HL-60 (cell line): ENCODE results near the gene FCN1.

ENCODE experiments used
- DNase-seq, 2 experiments: peaks; one replicate each; pipeline ENCODE4 v3.0.0-alpha.2; 2010 to 2020; ENCODE audit warnings: low read depth in 1 of 2, low spot score in 1 of 2
- H3K27ac ChIP-seq: fragments of 250-450 bp; sonication (Bioruptor Pico); replicated peaks from 2 replicates; pipeline ENCODE4 v1.5.1; 2020; ENCODE audit warnings: mild to moderate bottlenecking, moderate library complexity
- H3K27me3 ChIP-seq: fragments of 250-450 bp; sonication (Bioruptor Pico); 2 replicates; pipeline ENCODE4 v1.5.1; 2021; ENCODE audit warnings: mild to moderate bottlenecking, moderate library complexity; ENCODE audit not compliant: insufficient read depth, poor library complexity, severe bottlenecking
- H3K4me3 ChIP-seq: replicated peaks from 2 replicates; pipeline ENCODE4 v1.5.1; 2011; ENCODE audit warnings: mild to moderate bottlenecking, control low read depth, low read length; ENCODE audit not compliant: insufficient read depth
- GABPA ChIP-seq: IDR thresholded peaks from 2 replicates; pipeline ENCODE4 v1.6.1; 2012; ENCODE audit warnings: low read depth
- POLR2AphosphoS5 ChIP-seq: IDR thresholded peaks from 2 replicates; pipeline ENCODE4 v1.6.1; 2012; ENCODE audit warnings: low read depth
- SPI1 ChIP-seq: IDR thresholded peaks from 2 replicates; pipeline ENCODE4 v1.6.1; 2012; ENCODE audit warnings: low read depth, mild to moderate bottlenecking, borderline replicate concordance
- TF ChIP-seq, protein P1 (sequence below): IDR thresholded peaks from 2 replicates; pipeline ENCODE4 v1.6.1; 2012; ENCODE audit warnings: low read depth; ENCODE audit not compliant: insufficient replicate concordance
- TF ChIP-seq, protein P2 (sequence below): IDR thresholded peaks from one replicate; pipeline ENCODE4 v1.5.1; 2011; ENCODE audit warnings: low read length, control low read depth, inconsistent platforms; ENCODE audit not compliant: insufficient read depth

Gene FCN1

DNA sequence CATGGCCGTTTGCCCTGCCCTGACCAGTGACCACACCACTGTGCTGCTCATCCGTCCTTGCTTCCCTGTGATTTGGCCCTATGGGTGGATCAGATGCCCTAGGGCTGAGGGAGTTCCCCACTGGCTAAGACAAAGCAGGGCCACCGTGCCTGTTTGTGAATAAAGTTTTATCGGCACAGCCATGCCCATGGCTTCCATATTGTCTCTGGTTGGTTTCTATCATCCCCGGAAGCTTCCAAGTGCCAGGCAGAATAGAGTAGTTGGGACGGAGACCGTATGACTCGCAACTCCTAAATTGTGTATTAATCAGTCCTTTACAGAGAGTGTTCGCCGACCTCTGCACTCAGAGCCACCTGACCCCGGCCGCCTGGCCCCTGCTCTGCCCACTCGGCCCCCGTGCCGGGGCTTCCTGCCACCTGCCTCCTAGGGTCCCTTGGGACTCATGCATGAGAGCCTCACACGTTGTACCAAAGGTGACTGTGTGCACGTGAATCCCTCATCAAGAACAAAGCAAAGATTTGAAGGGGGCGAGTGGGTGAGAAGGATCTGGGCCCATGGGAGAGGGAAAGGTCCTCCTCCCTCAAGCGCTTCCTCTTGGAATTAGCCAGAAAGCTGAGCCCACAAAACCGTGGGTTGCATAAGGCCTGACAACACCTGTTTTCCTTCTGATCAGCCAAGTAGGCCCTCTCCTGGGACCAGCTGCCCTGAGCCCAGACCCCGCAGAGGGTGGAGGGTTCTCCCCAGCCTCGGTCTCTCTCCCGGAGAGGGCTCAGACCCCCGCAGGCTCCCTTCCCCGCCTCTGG lies 48.8 kb downstream of the FCN1 start:
- Histone ChIP-seq H3K27ac (no peak overlapping the region), H3K27me3 (no peaks in the 10 kb centered on the region), H3K4me3 (no peak overlapping the region)
- TF ChIP-seq SPI1 (no peak), GABPA (no peak), POLR2AphosphoS5 (no peak)
- TF ChIP-seq, protein P1, sequence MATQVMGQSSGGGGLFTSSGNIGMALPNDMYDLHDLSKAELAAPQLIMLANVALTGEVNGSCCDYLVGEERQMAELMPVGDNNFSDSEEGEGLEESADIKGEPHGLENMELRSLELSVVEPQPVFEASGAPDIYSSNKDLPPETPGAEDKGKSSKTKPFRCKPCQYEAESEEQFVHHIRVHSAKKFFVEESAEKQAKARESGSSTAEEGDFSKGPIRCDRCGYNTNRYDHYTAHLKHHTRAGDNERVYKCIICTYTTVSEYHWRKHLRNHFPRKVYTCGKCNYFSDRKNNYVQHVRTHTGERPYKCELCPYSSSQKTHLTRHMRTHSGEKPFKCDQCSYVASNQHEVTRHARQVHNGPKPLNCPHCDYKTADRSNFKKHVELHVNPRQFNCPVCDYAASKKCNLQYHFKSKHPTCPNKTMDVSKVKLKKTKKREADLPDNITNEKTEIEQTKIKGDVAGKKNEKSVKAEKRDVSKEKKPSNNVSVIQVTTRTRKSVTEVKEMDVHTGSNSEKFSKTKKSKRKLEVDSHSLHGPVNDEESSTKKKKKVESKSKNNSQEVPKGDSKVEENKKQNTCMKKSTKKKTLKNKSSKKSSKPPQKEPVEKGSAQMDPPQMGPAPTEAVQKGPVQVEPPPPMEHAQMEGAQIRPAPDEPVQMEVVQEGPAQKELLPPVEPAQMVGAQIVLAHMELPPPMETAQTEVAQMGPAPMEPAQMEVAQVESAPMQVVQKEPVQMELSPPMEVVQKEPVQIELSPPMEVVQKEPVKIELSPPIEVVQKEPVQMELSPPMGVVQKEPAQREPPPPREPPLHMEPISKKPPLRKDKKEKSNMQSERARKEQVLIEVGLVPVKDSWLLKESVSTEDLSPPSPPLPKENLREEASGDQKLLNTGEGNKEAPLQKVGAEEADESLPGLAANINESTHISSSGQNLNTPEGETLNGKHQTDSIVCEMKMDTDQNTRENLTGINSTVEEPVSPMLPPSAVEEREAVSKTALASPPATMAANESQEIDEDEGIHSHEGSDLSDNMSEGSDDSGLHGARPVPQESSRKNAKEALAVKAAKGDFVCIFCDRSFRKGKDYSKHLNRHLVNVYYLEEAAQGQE, result no peak
- TF ChIP-seq, protein P2, sequence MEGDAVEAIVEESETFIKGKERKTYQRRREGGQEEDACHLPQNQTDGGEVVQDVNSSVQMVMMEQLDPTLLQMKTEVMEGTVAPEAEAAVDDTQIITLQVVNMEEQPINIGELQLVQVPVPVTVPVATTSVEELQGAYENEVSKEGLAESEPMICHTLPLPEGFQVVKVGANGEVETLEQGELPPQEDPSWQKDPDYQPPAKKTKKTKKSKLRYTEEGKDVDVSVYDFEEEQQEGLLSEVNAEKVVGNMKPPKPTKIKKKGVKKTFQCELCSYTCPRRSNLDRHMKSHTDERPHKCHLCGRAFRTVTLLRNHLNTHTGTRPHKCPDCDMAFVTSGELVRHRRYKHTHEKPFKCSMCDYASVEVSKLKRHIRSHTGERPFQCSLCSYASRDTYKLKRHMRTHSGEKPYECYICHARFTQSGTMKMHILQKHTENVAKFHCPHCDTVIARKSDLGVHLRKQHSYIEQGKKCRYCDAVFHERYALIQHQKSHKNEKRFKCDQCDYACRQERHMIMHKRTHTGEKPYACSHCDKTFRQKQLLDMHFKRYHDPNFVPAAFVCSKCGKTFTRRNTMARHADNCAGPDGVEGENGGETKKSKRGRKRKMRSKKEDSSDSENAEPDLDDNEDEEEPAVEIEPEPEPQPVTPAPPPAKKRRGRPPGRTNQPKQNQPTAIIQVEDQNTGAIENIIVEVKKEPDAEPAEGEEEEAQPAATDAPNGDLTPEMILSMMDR, result no peak
- DNase-seq, result no peak

DNA sequence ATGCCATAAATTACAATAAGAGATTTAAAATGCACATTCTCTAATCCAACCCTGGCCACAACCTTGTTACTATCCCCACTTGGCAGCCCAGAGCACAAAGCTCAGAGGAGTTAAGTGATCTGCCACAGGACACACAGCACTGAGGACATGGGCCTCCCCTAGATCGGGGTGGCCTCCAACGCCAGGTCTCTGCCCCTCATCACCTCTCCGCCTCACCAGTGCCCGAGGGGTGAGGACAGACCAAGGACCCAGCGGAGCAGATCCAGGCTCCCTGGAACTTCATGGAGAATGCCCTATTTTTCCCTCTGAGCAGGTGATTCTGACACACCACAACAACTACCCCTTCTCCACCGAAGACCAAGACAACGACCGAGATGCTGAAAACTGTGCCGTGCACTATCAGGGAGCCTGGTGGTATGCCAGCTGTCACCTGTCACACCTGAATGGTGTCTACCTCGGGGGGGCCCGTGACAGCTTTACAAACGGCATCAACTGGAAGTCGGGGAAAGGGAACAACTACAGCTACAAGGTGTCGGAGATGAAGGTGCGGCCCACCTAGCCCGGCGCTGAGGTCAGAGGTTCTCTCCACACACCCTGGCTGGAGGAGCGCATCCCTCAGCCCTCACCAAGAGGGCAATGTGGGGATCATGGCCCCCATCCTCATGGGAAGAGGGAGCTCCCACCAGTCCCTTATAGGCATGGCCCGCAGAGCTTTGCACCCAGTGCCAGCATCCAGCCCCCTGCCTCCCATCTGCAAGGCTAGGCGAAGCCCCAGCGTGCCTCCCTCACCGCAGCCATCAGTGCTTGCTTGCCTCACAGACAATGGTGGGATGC lies 49.6 kb downstream of the FCN1 start:
- TF ChIP-seq POLR2AphosphoS5, result no peak
- TF ChIP-seq, protein P1, result no peak
- TF ChIP-seq, protein P2, result no peak
- TF ChIP-seq GABPA, result no peak
- no peak for TF ChIP-seq SPI1
- Histone ChIP-seq H3K27ac (no peak overlapping the region), H3K4me3 (no peak overlapping the region), H3K27me3 (no peaks in the 10 kb centered on the region)
- DNase-seq, result no peak

GRCh38 chr9:134864821-134865190 lies 52.9 kb downstream of the FCN1 start:
- no peak overlapping the region for H3K4me3 ChIP-seq
- no peak for DNase-seq
- H3K27me3 ChIP-seq, result no peaks in the 10 kb centered on the region
- no peak for TF ChIP-seq GABPA
- TF ChIP-seq, protein P2, result no peak
- TF ChIP-seq, protein P1, result no peak
- no peak overlapping the region for H3K27ac ChIP-seq
